H1 (cell line): ENCODE results near the gene FAM222B. TPM values are rescaled to one million over a fixed set of nuclear protein-coding genes. Genes with fewer than 3 reads are reported as not detected.

Experiments
- CTCF ChIA-PET: fragments of 300-600 bp; sonication (Branson Sonifier 250); formaldehyde crosslinking; loops from one replicate; lab custom pipeline; 2021; ENCODE audit not compliant: partially characterized antibody; lab: Charles Lee
- POLR2A ChIA-PET: fragments of 300-600 bp; sonication (Branson Sonifier 250); formaldehyde crosslinking; loops from one replicate; lab custom pipeline; 2021; ENCODE audit warnings: inconsistent platforms; ENCODE audit not compliant: partially characterized antibody; lab: Charles Lee
- DNase-seq, 2 experiments: peaks; one replicate each; pipeline versions ENCODE4 v3.0.0 to v3.0.0-alpha.2; 2010 to 2022; ENCODE audit warnings: low spot score in 2 of 2, low read depth in 1 of 2, mixed read lengths in 1 of 2
- FAIRE-seq: peaks from 2 replicates; lab custom pipeline; 2011; peaks lifted over from hg19 to GRCh38; lab: Jason Lieb, UNC
- H2AFZ ChIP-seq: 2 replicates; pipeline ENCODE4 v1.8.1; 2012; ENCODE audit warnings: low read length, inconsistent platforms
- H2AK5ac ChIP-seq: 2 replicates; pipeline ENCODE4 v1.6.1; 2013; ENCODE audit warnings: low read depth, low read length
- H2BK120ac ChIP-seq: replicated peaks from 2 replicates; pipeline ENCODE3; 2013; ENCODE audit warnings: low read depth, low read length, inconsistent platforms
- H2BK12ac ChIP-seq: 2 replicates; pipeline ENCODE4 v1.6.1; 2013; ENCODE audit warnings: low read depth, low read length
- H2BK15ac ChIP-seq: 2 replicates; pipeline ENCODE4 v1.6.1; 2013; ENCODE audit warnings: low read length
- H2BK20ac ChIP-seq: 2 replicates; pipeline ENCODE4 v1.6.1; 2013; ENCODE audit warnings: low read length
- H2BK5ac ChIP-seq: 2 replicates; pipeline ENCODE4 v1.6.1; 2013; ENCODE audit warnings: low read depth, low read length
- H3K14ac ChIP-seq: 2 replicates; pipeline ENCODE4 v1.6.1; 2013; ENCODE audit warnings: inconsistent platforms; ENCODE audit not compliant: insufficient read length
- H3K18ac ChIP-seq: 2 replicates; pipeline ENCODE4 v1.6.1; 2013; ENCODE audit warnings: low read length; ENCODE audit errors: extremely low read depth
- H3K23ac ChIP-seq: 2 replicates; pipeline ENCODE4 v1.6.1; 2013; ENCODE audit warnings: inconsistent platforms; ENCODE audit not compliant: insufficient read length
- H3K23me2 ChIP-seq: 2 replicates; pipeline ENCODE4 v1.6.1; 2013; ENCODE audit warnings: low read depth, low read length
- H3K27ac ChIP-seq: 2 replicates; pipeline ENCODE4 v1.6.1; 2011; ENCODE audit warnings: low read depth, low read length, inconsistent platforms
- H3K27me3 ChIP-seq, 4 experiments: replicated peaks in 1 of 4; 1 replicate in 1 of 4; 2 replicates in 3 of 4; pipeline versions ENCODE4 v1.6.1 to v1.8.1; 2011 to 2013; ENCODE audit warnings: low read length in 3 of 4, mild to moderate bottlenecking in 3 of 4, inconsistent platforms in 2 of 4, mixed read lengths in 2 of 4, moderate library complexity in 1 of 4; ENCODE audit not compliant: control insufficient read depth in 3 of 4, insufficient read depth in 3 of 4; ENCODE audit errors: extremely low read depth in 1 of 4
- H3K36me3 ChIP-seq, 4 experiments: 2 replicates each; pipeline versions ENCODE4 v1.6.1 to v1.8.1; 2011 to 2013; ENCODE audit warnings: mild to moderate bottlenecking in 4 of 4, low read length in 3 of 4, moderate library complexity in 2 of 4, control low read depth in 1 of 4, inconsistent platforms in 1 of 4; ENCODE audit not compliant: insufficient read depth in 4 of 4, control insufficient read depth in 2 of 4
- H3K4ac ChIP-seq: replicated peaks from 2 replicates; pipeline ENCODE3; 2013; ENCODE audit warnings: low read length, low read depth, mixed read lengths, inconsistent platforms; ENCODE audit not compliant: insufficient read length
- H3K4me1 ChIP-seq, 4 experiments: replicated peaks in 1 of 4; 1 replicate in 1 of 4; 2 replicates in 3 of 4; pipeline versions ENCODE4 v1.6.1 to v1.8.1; 2011 to 2013; ENCODE audit warnings: low read length in 3 of 4, inconsistent platforms in 2 of 4, mixed read lengths in 1 of 4; ENCODE audit not compliant: insufficient read depth in 4 of 4, control insufficient read depth in 3 of 4
- H3K4me2 ChIP-seq, 2 experiments: 2 replicates each; pipeline versions ENCODE4 v1.6.1 to v1.8.1; 2011 to 2013; ENCODE audit warnings: low read depth in 2 of 2, low read length in 2 of 2, control low read depth in 1 of 2, inconsistent platforms in 1 of 2, mild to moderate bottlenecking in 1 of 2; ENCODE audit not compliant: insufficient read depth in 1 of 2
- H3K4me3 ChIP-seq, 4 experiments: fragments of 200-600, 300-600 bp in 1 of 4; sonication (generic), shearing (Covaris generic), sonication (Bioruptor Twin) in 1 of 4; 2 replicates each; pipeline versions ENCODE4 v1.5.1 to v1.8.1; 2011 to 2016; ENCODE audit warnings: low read length in 4 of 4, low read depth in 3 of 4, control low read depth in 2 of 4, inconsistent platforms in 2 of 4, mild to moderate bottlenecking in 2 of 4, mixed read lengths in 1 of 4, moderate library complexity in 1 of 4; ENCODE audit not compliant: insufficient read depth in 2 of 4; ENCODE audit errors: extremely low read depth in 1 of 4
- H3K56ac ChIP-seq: replicated peaks from 2 replicates; pipeline ENCODE3; 2013; ENCODE audit warnings: low read depth, mild to moderate bottlenecking, mixed read lengths, low read length, inconsistent platforms; ENCODE audit not compliant: insufficient read length
- H3K79me1 ChIP-seq: 2 replicates; pipeline ENCODE4 v1.6.1; 2013; ENCODE audit warnings: low read depth, low read length, control low read depth
- H3K79me2 ChIP-seq, 2 experiments: 2 replicates each; pipeline versions ENCODE4 v1.6.1 to v1.8.1; 2012 to 2013; ENCODE audit warnings: low read length in 2 of 2, mild to moderate bottlenecking in 2 of 2, inconsistent platforms in 1 of 2; ENCODE audit not compliant: insufficient read depth in 2 of 2, control insufficient read depth in 1 of 2
- H3K9ac ChIP-seq, 4 experiments: replicated peaks in 1 of 4; 1 replicate in 1 of 4; 2 replicates in 3 of 4; pipeline versions ENCODE4 v1.6.1 to v1.8.1; 2011 to 2013; ENCODE audit warnings: low read depth in 3 of 4, low read length in 3 of 4, control low read depth in 2 of 4, mild to moderate bottlenecking in 2 of 4, moderate library complexity in 2 of 4, inconsistent platforms in 1 of 4; ENCODE audit errors: extremely low read depth in 1 of 4
- H3K9me3 ChIP-seq, 2 experiments: 2 replicates each; pipeline versions ENCODE4 v1.6.1 to v1.8.1; 2012 to 2013; ENCODE audit warnings: mild to moderate bottlenecking in 2 of 2, moderate library complexity in 2 of 2, control low read depth in 1 of 2, inconsistent platforms in 1 of 2, low read depth in 1 of 2, low read length in 1 of 2, mixed read lengths in 1 of 2; ENCODE audit not compliant: insufficient read depth in 2 of 2
- H4K20me1 ChIP-seq, 2 experiments: replicated peaks in 1 of 2; 2 replicates each; pipeline versions ENCODE3 to v1.8.1; 2011 to 2013; ENCODE audit warnings: inconsistent platforms in 2 of 2, low read length in 2 of 2, mild to moderate bottlenecking in 1 of 2; ENCODE audit not compliant: insufficient read depth in 2 of 2, control insufficient read depth in 1 of 2
- H4K5ac ChIP-seq: 2 replicates; pipeline ENCODE4 v1.6.1; 2013; ENCODE audit warnings: low read length, low read depth, mixed read lengths, inconsistent platforms; ENCODE audit not compliant: insufficient read length
- H4K8ac ChIP-seq: 2 replicates; pipeline ENCODE4 v1.8.0; 2013; ENCODE audit warnings: mild to moderate bottlenecking, moderate library complexity, low read length, inconsistent platforms; ENCODE audit not compliant: insufficient read depth; ENCODE audit errors: extremely low read depth
- H4K91ac ChIP-seq: replicated peaks from 2 replicates; pipeline ENCODE3; 2013; ENCODE audit warnings: low read length, mixed read lengths, inconsistent platforms; ENCODE audit not compliant: insufficient read length
- CBX5 ChIP-seq: fragments of 300-800, 300-1000 bp; sonication (generic); IDR thresholded peaks from 2 replicates; pipeline ENCODE4 v1.7.1; 2016; ENCODE audit warnings: antibody characterized with exemption, low read length, low read depth
- CTCF ChIP-seq, 3 experiments: IDR thresholded peaks; 1 replicate in 2 of 3; 2 replicates in 1 of 3; pipeline versions ENCODE4 v1.5.1 to v1.6.1; 2011; ENCODE audit warnings: low read length in 3 of 3, mild to moderate bottlenecking in 3 of 3, inconsistent platforms in 2 of 3, low read depth in 1 of 3, moderate library complexity in 1 of 3; ENCODE audit not compliant: insufficient read depth in 1 of 3; ENCODE audit errors: control extremely low read depth in 1 of 3
- KDM5A ChIP-seq: fragments of 200-600 bp; IDR thresholded peaks from 2 replicates; pipeline ENCODE4 v1.7.1; 2012; ENCODE audit warnings: mild to moderate bottlenecking, low read length, inconsistent platforms, mixed read lengths
- NRF1 ChIP-seq: IDR thresholded peaks from 2 replicates; pipeline ENCODE4 v1.6.1; 2011; ENCODE audit warnings: mild to moderate bottlenecking, low read depth, low read length, improper control_type of control experiment
- RAD21 ChIP-seq, 2 experiments: IDR thresholded peaks in 1 of 2; conservative IDR thresholded peaks in 1 of 2; 2 replicates each; pipeline ENCODE4 v1.6.1; 2011; ENCODE audit warnings: low read depth in 2 of 2, low read length in 2 of 2, improper control_type of control experiment in 1 of 2, inconsistent platforms in 1 of 2, mild to moderate bottlenecking in 1 of 2, moderate library complexity in 1 of 2
- TAF1 ChIP-seq: IDR thresholded peaks from 2 replicates; pipeline ENCODE4 v1.6.1; 2011; ENCODE audit warnings: mild to moderate bottlenecking, low read depth, low read length
- TBP ChIP-seq: IDR thresholded peaks from 2 replicates; pipeline ENCODE4 v1.6.1; 2011; ENCODE audit warnings: low read depth, low read length, improper control_type of control experiment
- WGBS, 2 experiments: shearing (Covaris generic) in 1 of 2; methylation state at CpG; one replicate each; pipeline versions ENCODE4 v1.1.6 to v1.1.7; 2013 to 2015; ENCODE audit warnings: low lambda C conversion rate in 2 of 2, mixed read lengths in 2 of 2, inconsistent platforms in 1 of 2, low coverage in 1 of 2, missing lambda C conversion rate in 1 of 2; ENCODE audit not compliant: insufficient replicate concordance in 2 of 2, insufficient coverage in 1 of 2, insufficient read length in 1 of 2; ENCODE audit errors: extremely low coverage in 1 of 2, missing lambda C conversion rate in 1 of 2; 5-methylcytosine and 5-hydroxymethylcytosine counted together
- polyA plus RNA-seq, 7 experiments: library from polyadenylated mRNA; depleted of rRNA in 3 of 7; stranded (reverse) in 5 of 7; unstranded in 2 of 7; fragments of >200 nt in 5 of 7; fragments of 200-250 nt in 2 of 7; gene quantifications; 1 replicate in 5 of 7; 2 replicates in 1 of 7; 4 replicates in 1 of 7; pipeline versions ENCODE4 v1.2.1 to v1.2.3, GENCODE V29; 2011 to 2013; ENCODE audit warnings: missing spikeins in 2 of 7, mixed read lengths in 2 of 7
- total RNA-seq: library from RNA; stranded (reverse); fragmentation: NEBNext Ultra II Directional; extraction: Animal tissue kit (Norgen Biotek cat#: 25700); gene quantifications from 2 replicates; pipeline ENCODE4 v1.2.1, GENCODE V29; 2021

Gene FAM222B
- total and polyA plus RNA-seq, 2 of the 8 experiments (the other 6 are each of a cell fraction or from before 2014, with no cell fraction given), result 42.1 to 81.7 TPM

- Histone ChIP-seq H3K14ac (no peak overlapping the region), H3K18ac (no peak overlapping the region), H3K4me2 (0 out of 4 replicates have a peak overlapping the region, but pooled peaks of 1 of the 2 experiments have one; percentile 0), H3K27me3 (no peaks in the 10 kb centered on the region), H4K91ac (no peak overlapping the region), H3K4me1 (peaks cover 0 to 11% (median 6%) of the 10 kb centered on the region in 4 experiments; a peak in 4 of 7 replicates), H3K23me2 (peaks cover 9% of the 10 kb centered on the region), H2BK5ac (0 out of 2 replicates have a peak overlapping the region, but pooled peaks have one; percentile 53), H3K79me2 (peaks cover 0 to 15% of the 10 kb centered on the region in 2 experiments; a peak in 2 of 4 replicates), H3K9ac (no peak overlapping the region), H3K4ac (no peak overlapping the region), H2AK5ac (no peak overlapping the region), H2BK20ac (no peak overlapping the region), H2BK120ac (no peak overlapping the region), H3K36me3 (peaks cover 4 to 16% (median 12%) of the 10 kb centered on the region in 4 experiments; a peak in 6 of 8 replicates), H3K27ac (no peak overlapping the region), H4K8ac (no peak overlapping the region), H4K5ac (no peak overlapping the region), H3K9me3 (no peaks in the 10 kb centered on the region), H3K4me3 (no peak overlapping the region), H3K79me1 (peaks cover 3% of the 10 kb centered on the region; the same call in 1 of the 2 replicates), H2BK15ac (no peak overlapping the region), H4K20me1 (peaks cover 9 to 10% of the 10 kb centered on the region in 2 experiments), H3K56ac (no peak overlapping the region), H3K23ac (no peak overlapping the region), H2BK12ac (0 out of 2 replicates have a peak overlapping the region, but pooled peaks have one; percentile 39), H2AFZ (no peak overlapping the region)
- ChIA-PET CTCF (interaction anchor here (0.6 to 1.3 kb wide), 4 partner anchors 10 to 67 kb away, joined by 3 to 4 read pairs (median 4); no protein-coding TSS in a partner anchor), POLR2A (interaction anchor here (0.7 to 4.5 kb wide), 19 partner anchors 8 to 228 kb away, joined by 3 to 30 read pairs (median 4); partner anchors contain the start of genes BLTP2, RPL23A, RSKR and SDF2)
- FAIRE-seq (no peak), DNase-seq (no peak)
- 85% methylated on average over 4 of the region's 7 CpGs; no CpG with 5 or more reads in 1 of the 2 experiments for WGBS, 2 experiments
- no peak for TF ChIP-seq TBP
- TF ChIP-seq CTCF (IDR thresholded peaks at IDR 0.05; ENCODE audit: control extremely low read depth in 1 of 3, insufficient read depth in 1 of 3, low read depth in 1 of 3, low read length in 3 of 3), result peak in 2 of 3 experiments; percentile 29 to 50; a peak in 2 of 4 replicates
- TF ChIP-seq TAF1, result no peak
- TF ChIP-seq KDM5A, result no peak
- TF ChIP-seq NRF1, result no peak
- TF ChIP-seq RAD21 (IDR thresholded peaks at IDR 0.05 in 1 of 2, conservative IDR thresholded peaks at IDR 0.05 in 1 of 2; ENCODE audit: low read depth in 2 of 2, low read length in 2 of 2), result peak in 1 of 2 experiments; percentile 8; a peak in 2 of 4 replicates
- TF ChIP-seq CBX5, result no peak
Measured at GRCh38 chr17:28706471-28707338, 135.9 kb downstream of the FAM222B start.
